Measurements from ENCODE around the gene MRPL22.
"Not testable (repeated sequence)": the region's sequence is repeated elsewhere in the genome, so short reads cannot be mapped to it uniquely, and the experiment has no call there.

The MRPL22 gene

DNA sequence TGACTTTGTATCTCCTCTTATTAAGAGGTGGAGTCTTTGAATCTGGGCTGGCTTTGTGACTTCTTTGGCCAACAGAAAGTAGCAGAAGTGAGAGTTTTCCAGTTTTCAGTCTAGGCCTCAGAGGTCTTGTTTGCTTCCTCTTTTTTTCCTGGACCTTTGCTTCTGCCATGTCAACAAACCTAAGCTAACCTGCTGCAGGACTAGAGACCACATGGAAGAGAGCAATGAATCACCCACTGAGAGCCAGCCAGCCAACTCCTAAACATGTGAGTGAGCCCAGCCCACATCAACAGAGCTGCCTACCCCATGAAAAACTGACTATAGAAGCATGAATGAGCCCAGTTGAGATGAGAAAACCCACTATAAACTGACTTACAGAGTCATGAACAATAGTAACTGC, 29.9 kb downstream of the MRPL22 start:
- Histone ChIP-seq H3K79me1 (ENCODE audit: low read length) (no peaks in the 10 kb centered on the region), H3K79me2 (ENCODE audit: control insufficient read depth, insufficient read depth, low read length, poor library complexity) (no peaks in the 10 kb centered on the region)

GRCh38 chr5:154971501-154971900, 30.6 kb downstream of the MRPL22 start:
- Histone ChIP-seq H3K23ac (ENCODE audit: low read length) (no peak overlapping the region), H3K36me3 (ENCODE audit: control insufficient read depth in 1 of 2, insufficient read depth in 2 of 2, low read length in 2 of 2) (peaks cover 2 to 3% of the 10 kb centered on the region in 2 experiments), H3K79me2 (ENCODE audit: control insufficient read depth, insufficient read depth, low read length, poor library complexity) (no peaks in the 10 kb centered on the region), H2AK5ac (ENCODE audit: low read length) (no peak overlapping the region), H3K9ac (ENCODE audit: low read length) (no peak overlapping the region), H2BK5ac (ENCODE audit: low read depth, low read length, poor library complexity) (no peak overlapping the region), H2AFZ (ENCODE audit: insufficient read depth, low read length, poor library complexity) (no peak overlapping the region), H2BK12ac (ENCODE audit: low read length) (no peak overlapping the region), H3K4me2 (ENCODE audit: low read length) (no peak overlapping the region), H2BK120ac (ENCODE audit: insufficient read depth, low read length, poor library complexity) (no peak overlapping the region), H3K4me1 (ENCODE audit: control insufficient read depth in 1 of 2, insufficient read depth in 2 of 2, low read length in 2 of 2) (no peaks in the 10 kb centered on the region), H3K4me3 (ENCODE audit: low read depth, low read length) (no peak overlapping the region), H4K91ac (ENCODE audit: low read depth, low read length) (no peak overlapping the region), H4K12ac (ENCODE audit: low read depth, low read length) (no peak overlapping the region), H3K18ac (ENCODE audit: low read length) (no peak overlapping the region), H3K79me1 (ENCODE audit: low read length) (no peaks in the 10 kb centered on the region), H4K8ac (ENCODE audit: low read depth, low read length) (no peak overlapping the region), H3K27ac (ENCODE audit: low read depth, low read length) (no peak overlapping the region), H3K9me3 (ENCODE audit: insufficient read depth, low read depth, low read length) (no peaks in the 10 kb centered on the region), H3K14ac (ENCODE audit: low read length) (no peak overlapping the region), H3K4ac (ENCODE audit: low read depth, low read length) (no peak overlapping the region), H3K27me3 (ENCODE audit: insufficient read depth, low read length) (no peaks in the 10 kb centered on the region)
- WGBS (ENCODE audit: extremely low coverage, insufficient coverage, insufficient read length) = no CpG with 5 or more reads among the region's 2 CpGs
- DNase-seq = no peak

More for the DNA sequence above, 29.9 kb downstream of the MRPL22 start:
- H2BK5ac ChIP-seq (ENCODE audit: low read depth, low read length, poor library complexity) = no peak overlapping the region
- no peak overlapping the region for H3K4me2 ChIP-seq (ENCODE audit: low read length)
- no peak overlapping the region for H2BK12ac ChIP-seq (ENCODE audit: low read length)
- H4K91ac ChIP-seq (ENCODE audit: low read depth, low read length) = no peak overlapping the region
- no peak overlapping the region for H4K8ac ChIP-seq (ENCODE audit: low read depth, low read length)
- H2AK5ac ChIP-seq (ENCODE audit: low read length) = no peak overlapping the region
- no peak overlapping the region for H2AFZ ChIP-seq (ENCODE audit: insufficient read depth, low read length, poor library complexity)
- no peak overlapping the region for H3K4me3 ChIP-seq (ENCODE audit: low read depth, low read length)
- H3K36me3 ChIP-seq (ENCODE audit: control insufficient read depth in 1 of 2, insufficient read depth in 2 of 2, low read length in 2 of 2) = peaks cover 3% of the 10 kb centered on the region in 2 experiments
- H3K23ac ChIP-seq (ENCODE audit: low read length) = no peak overlapping the region
- H3K14ac ChIP-seq (ENCODE audit: low read length) = no peak overlapping the region
- no peak for DNase-seq
- no peak overlapping the region for H3K9ac ChIP-seq (ENCODE audit: low read length)
- H4K12ac ChIP-seq (ENCODE audit: low read depth, low read length) = no peak overlapping the region
- H3K4ac ChIP-seq (ENCODE audit: low read depth, low read length) = no peak overlapping the region
- H3K9me3 ChIP-seq (ENCODE audit: insufficient read depth, low read depth, low read length) = no peaks in the 10 kb centered on the region
- no peak overlapping the region for H2BK120ac ChIP-seq (ENCODE audit: insufficient read depth, low read length, poor library complexity)
- no peak overlapping the region for H3K27ac ChIP-seq (ENCODE audit: low read depth, low read length)
- H3K27me3 ChIP-seq (ENCODE audit: insufficient read depth, low read length) = no peaks in the 10 kb centered on the region
- no peak overlapping the region for H3K18ac ChIP-seq (ENCODE audit: low read length)
- H3K4me1 ChIP-seq (ENCODE audit: control insufficient read depth in 1 of 2, insufficient read depth in 2 of 2, low read length in 2 of 2) = no peaks in the 10 kb centered on the region

DNA sequence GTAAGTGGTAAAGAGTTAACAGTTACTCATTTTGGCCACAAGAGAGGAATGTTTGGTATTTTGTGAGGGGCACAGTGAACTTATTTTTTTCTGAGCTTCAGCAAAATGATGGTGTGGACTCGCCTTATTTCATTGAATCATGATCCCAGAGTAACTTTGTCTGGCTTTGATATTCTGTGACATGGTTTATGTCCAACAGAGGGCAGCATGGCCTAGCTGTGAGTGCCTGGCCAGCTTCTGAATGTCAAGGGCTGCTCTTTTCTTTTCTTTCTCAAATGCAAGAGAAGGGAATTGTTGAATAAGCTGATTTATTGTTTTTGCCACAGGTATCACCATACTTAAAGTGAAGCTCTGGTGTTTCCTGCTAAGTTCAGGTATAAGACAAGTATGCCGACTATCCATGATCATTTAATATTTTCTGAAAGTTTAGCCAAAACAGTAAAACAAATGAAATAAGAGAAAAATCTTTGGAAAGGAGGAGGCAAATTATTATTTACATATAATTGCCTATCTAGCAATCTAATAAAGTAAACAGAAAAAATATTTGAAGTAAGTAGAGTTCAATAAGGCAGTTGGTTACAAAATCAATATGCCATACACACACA, 31.7 kb downstream of the MRPL22 start:
- H3K4ac ChIP-seq (ENCODE audit: low read depth, low read length) = no peak overlapping the region
- H4K12ac ChIP-seq (ENCODE audit: low read depth, low read length) = no peak overlapping the region
- no peak overlapping the region for H2BK12ac ChIP-seq (ENCODE audit: low read length)
- H3K4me2 ChIP-seq (ENCODE audit: low read length) = no peak overlapping the region
- no peak overlapping the region for H3K14ac ChIP-seq (ENCODE audit: low read length)
- no peak overlapping the region for H2AFZ ChIP-seq (ENCODE audit: insufficient read depth, low read length, poor library complexity)
- H3K4me3 ChIP-seq (ENCODE audit: low read depth, low read length) = no peak overlapping the region
- no peak overlapping the region for H2AK5ac ChIP-seq (ENCODE audit: low read length)
- peaks cover 0 to 3% of the 10 kb centered on the region in 2 experiments for H3K36me3 ChIP-seq (ENCODE audit: control insufficient read depth in 1 of 2, insufficient read depth in 2 of 2, low read length in 2 of 2)
- no peaks in the 10 kb centered on the region for H3K79me2 ChIP-seq (ENCODE audit: control insufficient read depth, insufficient read depth, low read length, poor library complexity)
- H2BK120ac ChIP-seq (ENCODE audit: insufficient read depth, low read length, poor library complexity) = no peak overlapping the region
- no peak overlapping the region for H3K23ac ChIP-seq (ENCODE audit: low read length)
- DNase-seq = peak; percentile 23 to 60
- H3K79me1 ChIP-seq (ENCODE audit: low read length) = no peaks in the 10 kb centered on the region
- H2BK5ac ChIP-seq (ENCODE audit: low read depth, low read length, poor library complexity) = no peak overlapping the region
- no peak overlapping the region for H4K91ac ChIP-seq (ENCODE audit: low read depth, low read length)
- H3K9me3 ChIP-seq (ENCODE audit: insufficient read depth, low read depth, low read length) = no peaks in the 10 kb centered on the region
- H3K27me3 ChIP-seq (ENCODE audit: insufficient read depth, low read length) = no peaks in the 10 kb centered on the region
- no peak overlapping the region for H3K9ac ChIP-seq (ENCODE audit: low read length)
- H3K4me1 ChIP-seq (ENCODE audit: control insufficient read depth in 1 of 2, insufficient read depth in 2 of 2, low read length in 2 of 2) = no peaks in the 10 kb centered on the region
- no CpG with 5 or more reads among the region's 2 CpGs for WGBS (ENCODE audit: extremely low coverage, insufficient coverage, insufficient read length)
- H3K27ac ChIP-seq (ENCODE audit: low read depth, low read length) = no peak overlapping the region
- H3K18ac ChIP-seq (ENCODE audit: low read length) = no peak overlapping the region
- no peak overlapping the region for H4K8ac ChIP-seq (ENCODE audit: low read depth, low read length)

DNA sequence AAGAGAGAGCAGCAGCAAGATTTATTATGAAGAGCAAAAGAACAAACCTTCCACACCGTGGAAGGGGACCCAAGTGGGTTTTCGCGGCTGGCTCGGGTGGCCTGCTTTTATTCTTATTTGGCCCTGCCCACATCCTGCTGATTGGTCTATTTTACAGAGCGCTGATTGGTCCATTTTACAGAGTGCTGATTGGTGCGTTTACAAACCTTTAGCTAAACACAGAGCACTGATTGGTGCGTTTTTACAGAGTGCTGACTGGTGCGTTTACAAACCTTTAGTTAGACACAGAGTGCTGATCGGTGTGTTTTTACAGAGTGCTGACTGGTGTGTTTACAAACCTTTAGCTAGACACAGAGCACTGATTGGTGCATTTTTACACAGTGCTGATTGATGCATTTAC, 35.2 kb downstream of the MRPL22 start:
- H2BK12ac ChIP-seq (ENCODE audit: low read length); H4K91ac ChIP-seq (ENCODE audit: low read depth, low read length); DNase-seq; H3K79me2 ChIP-seq (ENCODE audit: control insufficient read depth, insufficient read depth, low read length, poor library complexity); H2BK5ac ChIP-seq (ENCODE audit: low read depth, low read length, poor library complexity); H4K12ac ChIP-seq (ENCODE audit: low read depth, low read length); H2BK120ac ChIP-seq (ENCODE audit: insufficient read depth, low read length, poor library complexity); H3K14ac ChIP-seq (ENCODE audit: low read length); H3K4ac ChIP-seq (ENCODE audit: low read depth, low read length); H4K8ac ChIP-seq (ENCODE audit: low read depth, low read length); H3K9me3 ChIP-seq (ENCODE audit: insufficient read depth, low read depth, low read length); H3K4me2 ChIP-seq (ENCODE audit: low read length); H3K36me3 ChIP-seq (ENCODE audit: control insufficient read depth in 1 of 2, insufficient read depth in 2 of 2, low read length in 2 of 2); H3K27ac ChIP-seq (ENCODE audit: low read depth, low read length); H3K18ac ChIP-seq (ENCODE audit: low read length); H3K23ac ChIP-seq (ENCODE audit: low read length); H3K27me3 ChIP-seq (ENCODE audit: insufficient read depth, low read length); H3K4me3 ChIP-seq (ENCODE audit: low read depth, low read length); H3K9ac ChIP-seq (ENCODE audit: low read length); H3K4me1 ChIP-seq (ENCODE audit: control insufficient read depth in 1 of 2, insufficient read depth in 2 of 2, low read length in 2 of 2); H3K79me1 ChIP-seq (ENCODE audit: low read length); H2AFZ ChIP-seq (ENCODE audit: insufficient read depth, low read length, poor library complexity); H2AK5ac ChIP-seq (ENCODE audit: low read length): not testable (repeated sequence)
- WGBS (ENCODE audit: extremely low coverage, insufficient coverage, insufficient read length) = no CpG with 5 or more reads among the region's 9 CpGs

Data from trophoblast cell (in vitro differentiated cells and primary cell).